Esophagus muscularis mucosa (tissue), 4 donors: ENCODE data around the gene INTS14.

Experiments
- CTCF ChIP-seq, 3 experiments: fragments of 200-600 bp in 2 of 3; fragments of 450-650 bp in 1 of 3; sonication (generic) in 2 of 3; IDR thresholded peaks; one replicate each; pipeline ENCODE4 v1.5.1; 2017 to 2019; ENCODE audit warnings: antibody characterized with exemption in 3 of 3, mild to moderate bottlenecking in 2 of 3, moderate library complexity in 1 of 3
- EP300 ChIP-seq: sonication (generic); formaldehyde crosslinking; IDR thresholded peaks from one replicate; pipeline ENCODE4 v1.6.1; 2017; ENCODE audit warnings: antibody characterized with exemption
- POLR2A ChIP-seq: fragments of 450-650 bp; IDR thresholded peaks from one replicate; pipeline ENCODE4 v1.6.1; 2017; ENCODE audit warnings: antibody characterized with exemption, moderate library complexity, mild to moderate bottlenecking, low read depth

GRCh38 chr15:65621638-65622037 is 10.7 kb upstream of the INTS14 start, which contains the start of gene SLC24A1:
- TF ChIP-seq CTCF (IDR thresholded peaks at IDR 0.05) (no peak), EP300 (no peak), POLR2A (no peak)
